ENCODE data around the gene MAGEB10.

The MAGEB10 gene

GRCh38 chrX:27840881-27841280 lies 33.1 kb downstream of the MAGEB10 start:
- no peaks in the 10 kb centered on the region for H3K4me1 ChIP-seq (ENCODE audit: control insufficient read depth in 1 of 2, insufficient read depth in 2 of 2, low read length in 2 of 2)
- H3K9me3 ChIP-seq (ENCODE audit: control insufficient read depth in 1 of 2, low read length in 2 of 2) = no peaks in the 10 kb centered on the region
- H3K27ac ChIP-seq (ENCODE audit: low read length) = no peak overlapping the region
- no peaks in the 10 kb centered on the region for H3K36me3 ChIP-seq (ENCODE audit: control insufficient read depth in 1 of 2, insufficient read depth in 2 of 2, low read length in 2 of 2)
- H3K27me3 ChIP-seq (ENCODE audit: low read depth, low read length) = no peaks in the 10 kb centered on the region
- H3K4me3 ChIP-seq (ENCODE audit: low read depth in 1 of 2, low read length in 2 of 2) = no peak overlapping the region

GRCh38 chrX:27842859-27843258 lies 35.1 kb downstream of the MAGEB10 start:
- H3K27ac ChIP-seq (ENCODE audit: low read length) = no peak overlapping the region
- no peaks in the 10 kb centered on the region for H3K4me1 ChIP-seq (ENCODE audit: control insufficient read depth in 1 of 2, insufficient read depth in 2 of 2, low read length in 2 of 2)
- H3K9me3 ChIP-seq (ENCODE audit: control insufficient read depth in 1 of 2, low read length in 2 of 2) = no peaks in the 10 kb centered on the region
- H3K36me3 ChIP-seq (ENCODE audit: control insufficient read depth in 1 of 2, insufficient read depth in 2 of 2, low read length in 2 of 2) = no peaks in the 10 kb centered on the region
- H3K27me3 ChIP-seq (ENCODE audit: low read depth, low read length) = no peaks in the 10 kb centered on the region
- no peak overlapping the region for H3K4me3 ChIP-seq (ENCODE audit: low read depth in 1 of 2, low read length in 2 of 2)

- Histone ChIP-seq H3K4me3 (ENCODE audit: low read depth in 1 of 2, low read length in 2 of 2) (no peak overlapping the region), H3K4me1 (ENCODE audit: control insufficient read depth in 1 of 2, insufficient read depth in 2 of 2, low read length in 2 of 2) (no peaks in the 10 kb centered on the region), H3K27ac (ENCODE audit: low read length) (no peak overlapping the region), H3K9me3 (ENCODE audit: control insufficient read depth in 1 of 2, low read length in 2 of 2) (no peaks in the 10 kb centered on the region), H3K36me3 (ENCODE audit: control insufficient read depth in 1 of 2, insufficient read depth in 2 of 2, low read length in 2 of 2) (no peaks in the 10 kb centered on the region), H3K27me3 (ENCODE audit: low read depth, low read length) (no peaks in the 10 kb centered on the region)
Observed at GRCh38 chrX:27860337-27860736, 52.5 kb downstream of the MAGEB10 start.

GRCh38 chrX:27863809-27864208 lies 56.0 kb downstream of the MAGEB10 start:
- Histone ChIP-seq H3K36me3 (ENCODE audit: control insufficient read depth in 1 of 2, insufficient read depth in 2 of 2, low read length in 2 of 2) (no peaks in the 10 kb centered on the region), H3K4me1 (ENCODE audit: control insufficient read depth in 1 of 2, insufficient read depth in 2 of 2, low read length in 2 of 2) (no peaks in the 10 kb centered on the region), H3K27ac (ENCODE audit: low read length) (no peak overlapping the region), H3K27me3 (ENCODE audit: low read depth, low read length) (no peaks in the 10 kb centered on the region), H3K4me3 (ENCODE audit: low read depth in 1 of 2, low read length in 2 of 2) (no peak overlapping the region), H3K9me3 (ENCODE audit: control insufficient read depth in 1 of 2, low read length in 2 of 2) (no peaks in the 10 kb centered on the region)

Measured in muscle layer of duodenum (tissue), 2 donors.